ENCODE data around the gene TMCO4.
A peak's percentile ranks its signal among the peaks of the same experiment; 100 is the strongest.

Gene TMCO4

DNA sequence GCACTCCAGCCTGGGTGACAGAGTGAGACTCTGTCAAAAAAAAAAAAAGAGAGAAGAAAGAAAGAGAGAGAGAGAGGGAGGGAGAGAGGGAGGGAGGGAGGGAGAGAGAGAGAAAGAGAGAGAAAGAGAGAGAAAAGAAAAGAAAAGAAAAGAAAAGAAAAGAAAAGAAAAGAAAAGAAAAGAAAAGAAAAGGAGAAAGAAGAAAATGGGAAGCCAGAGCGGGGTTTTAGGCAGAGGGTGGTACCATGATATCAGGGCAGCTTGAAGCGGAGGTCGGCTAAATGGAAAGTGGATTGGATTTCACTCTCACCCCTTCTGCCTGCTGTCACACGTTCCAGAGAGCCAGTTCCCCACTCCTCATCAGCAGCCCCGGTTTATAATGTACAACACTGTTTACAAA is 1.9 kb downstream of the TMCO4 start:
- no peak for TF ChIP-seq EZH2phosphoT487 (IDR thresholded peaks at IDR 0.05; ENCODE audit: borderline replicate concordance)
- TF ChIP-seq, protein P1, sequence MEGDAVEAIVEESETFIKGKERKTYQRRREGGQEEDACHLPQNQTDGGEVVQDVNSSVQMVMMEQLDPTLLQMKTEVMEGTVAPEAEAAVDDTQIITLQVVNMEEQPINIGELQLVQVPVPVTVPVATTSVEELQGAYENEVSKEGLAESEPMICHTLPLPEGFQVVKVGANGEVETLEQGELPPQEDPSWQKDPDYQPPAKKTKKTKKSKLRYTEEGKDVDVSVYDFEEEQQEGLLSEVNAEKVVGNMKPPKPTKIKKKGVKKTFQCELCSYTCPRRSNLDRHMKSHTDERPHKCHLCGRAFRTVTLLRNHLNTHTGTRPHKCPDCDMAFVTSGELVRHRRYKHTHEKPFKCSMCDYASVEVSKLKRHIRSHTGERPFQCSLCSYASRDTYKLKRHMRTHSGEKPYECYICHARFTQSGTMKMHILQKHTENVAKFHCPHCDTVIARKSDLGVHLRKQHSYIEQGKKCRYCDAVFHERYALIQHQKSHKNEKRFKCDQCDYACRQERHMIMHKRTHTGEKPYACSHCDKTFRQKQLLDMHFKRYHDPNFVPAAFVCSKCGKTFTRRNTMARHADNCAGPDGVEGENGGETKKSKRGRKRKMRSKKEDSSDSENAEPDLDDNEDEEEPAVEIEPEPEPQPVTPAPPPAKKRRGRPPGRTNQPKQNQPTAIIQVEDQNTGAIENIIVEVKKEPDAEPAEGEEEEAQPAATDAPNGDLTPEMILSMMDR (conservative IDR thresholded peaks at IDR 0.05; ENCODE audit: low read length) = no peak
- Histone ChIP-seq H2AFZ (ENCODE audit: low read length) (no peak overlapping the region), H3F3A (ENCODE audit: low read depth) (no peaks in the 10 kb centered on the region), H4K20me1 (ENCODE audit: insufficient read depth, low read length, poor library complexity, severe bottlenecking) (no peaks in the 10 kb centered on the region), H3K4me2 (ENCODE audit: low read depth, low read length, poor library complexity, severe bottlenecking) (peak overlapping the region; percentile 80), H3K9me2 (replicated peaks; ENCODE audit: low read depth, low read length) (no peaks in the 10 kb centered on the region), H3K36me3 (ENCODE audit: insufficient read depth, low read length) (no peaks in the 10 kb centered on the region), H3K4me1 (ENCODE audit: insufficient read depth, low read length, poor library complexity, severe bottlenecking) (peaks cover 12% of the 10 kb centered on the region), H3K9ac (ENCODE audit: low read depth, low read length, poor library complexity, severe bottlenecking) (peak overlapping the region; percentile 85), H3K27me3 (ENCODE audit: insufficient read depth, low read length, poor library complexity, severe bottlenecking) (no peaks in the 10 kb centered on the region), H3K79me2 (ENCODE audit: insufficient read depth, low read length) (no peaks in the 10 kb centered on the region; the same call in 1 of the 2 replicates), H3K9me3 (ENCODE audit: insufficient read depth, low read depth, low read length) (no peaks in the 10 kb centered on the region), H3K4me3 (ENCODE audit: low read length, poor library complexity, severe bottlenecking) (no peak overlapping the region)

DNA sequence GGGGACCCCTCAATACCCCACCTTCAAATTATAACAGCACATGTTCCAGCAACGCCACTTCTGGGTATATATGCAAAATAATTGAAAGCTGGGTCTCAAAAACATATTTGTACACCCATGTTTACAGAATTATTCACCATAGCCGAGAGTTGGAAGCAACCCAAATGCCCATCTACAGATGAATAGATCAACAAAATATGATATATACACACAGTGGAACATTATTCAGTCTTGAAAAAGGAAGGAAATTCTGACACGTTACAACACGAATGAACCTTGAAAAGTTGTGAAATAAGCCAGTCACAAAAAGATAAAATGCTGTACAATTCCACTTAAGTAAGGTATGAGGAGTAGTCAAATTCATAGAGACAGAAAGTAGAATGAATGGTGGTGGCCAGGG is 5.1 kb downstream of the TMCO4 start:
- no peaks in the 10 kb centered on the region for H3K36me3 ChIP-seq (ENCODE audit: insufficient read depth, low read length)
- H2AFZ ChIP-seq (ENCODE audit: low read length) = no peak overlapping the region

DNA sequence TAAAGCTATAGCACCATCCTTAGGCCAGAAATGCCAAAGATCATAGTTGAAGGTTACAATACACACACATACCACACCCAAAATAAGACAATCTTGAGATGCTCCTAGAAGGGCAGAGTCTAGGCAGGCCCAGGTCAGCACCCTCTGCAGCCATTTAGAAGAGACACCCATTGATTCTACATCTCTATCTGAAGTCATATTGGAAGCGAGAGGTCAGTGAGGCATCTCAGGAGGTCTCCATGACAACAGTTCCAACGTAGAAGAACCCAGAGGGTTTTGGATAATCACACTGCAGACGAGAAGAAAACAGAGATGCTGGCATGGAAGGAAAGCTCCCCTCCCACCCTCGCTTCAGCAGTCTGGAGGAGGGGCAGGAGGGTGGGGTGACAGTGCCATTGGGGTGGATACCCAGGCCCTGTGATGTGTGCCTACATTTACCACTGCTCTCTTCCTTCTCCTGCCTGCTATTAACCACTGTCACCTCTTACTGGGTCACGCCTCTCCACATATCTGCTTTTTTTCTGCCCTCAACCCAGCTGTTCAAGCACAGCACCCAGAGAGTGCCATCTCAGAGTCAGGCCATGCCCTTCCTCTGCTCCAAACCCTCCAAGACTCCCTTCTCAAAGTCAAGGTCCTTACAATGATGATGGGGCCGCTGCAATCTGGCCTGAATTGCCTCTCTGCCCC is 6.2 kb downstream of the TMCO4 start:
- H3F3A ChIP-seq (ENCODE audit: low read depth) = no peaks in the 10 kb centered on the region
- H3K4me2 ChIP-seq (ENCODE audit: low read depth, low read length, poor library complexity, severe bottlenecking) = no peak overlapping the region
- no peaks in the 10 kb centered on the region for H3K36me3 ChIP-seq (ENCODE audit: insufficient read depth, low read length)
- H3K79me2 ChIP-seq (ENCODE audit: insufficient read depth, low read length) = no peaks in the 10 kb centered on the region
- H3K4me3 ChIP-seq (ENCODE audit: low read length, poor library complexity, severe bottlenecking) = no peak overlapping the region
- no peak for TF ChIP-seq EZH2phosphoT487 (IDR thresholded peaks at IDR 0.05; ENCODE audit: borderline replicate concordance)
- TF ChIP-seq, protein P1 (conservative IDR thresholded peaks at IDR 0.05; ENCODE audit: low read length) = no peak
- H3K9me3 ChIP-seq (ENCODE audit: insufficient read depth, low read depth, low read length) = no peaks in the 10 kb centered on the region
- no peaks in the 10 kb centered on the region for H4K20me1 ChIP-seq (ENCODE audit: insufficient read depth, low read length, poor library complexity, severe bottlenecking)
- peaks cover 13% of the 10 kb centered on the region for H3K4me1 ChIP-seq (ENCODE audit: insufficient read depth, low read length, poor library complexity, severe bottlenecking)
- H3K9ac ChIP-seq (ENCODE audit: low read depth, low read length, poor library complexity, severe bottlenecking) = no peak overlapping the region
- no peaks in the 10 kb centered on the region for H3K27me3 ChIP-seq (ENCODE audit: insufficient read depth, low read length, poor library complexity, severe bottlenecking)
- H2AFZ ChIP-seq (ENCODE audit: low read length) = no peak overlapping the region
- H3K9me2 ChIP-seq (replicated peaks; ENCODE audit: low read depth, low read length) = no peaks in the 10 kb centered on the region

More for the DNA sequence above, 5.1 kb downstream of the TMCO4 start:
- H4K20me1 ChIP-seq (ENCODE audit: insufficient read depth, low read length, poor library complexity, severe bottlenecking) = no peaks in the 10 kb centered on the region
- no peaks in the 10 kb centered on the region for H3F3A ChIP-seq (ENCODE audit: low read depth)
- H3K4me1 ChIP-seq (ENCODE audit: insufficient read depth, low read length, poor library complexity, severe bottlenecking) = peaks cover 21% of the 10 kb centered on the region
- no peak overlapping the region for H3K4me3 ChIP-seq (ENCODE audit: low read length, poor library complexity, severe bottlenecking)
- no peaks in the 10 kb centered on the region; the same call in 1 of the 2 replicates for H3K79me2 ChIP-seq (ENCODE audit: insufficient read depth, low read length)
- H3K4me2 ChIP-seq (ENCODE audit: low read depth, low read length, poor library complexity, severe bottlenecking) = no peak overlapping the region
- no peaks in the 10 kb centered on the region for H3K9me2 ChIP-seq (replicated peaks; ENCODE audit: low read depth, low read length)
- H3K9ac ChIP-seq (ENCODE audit: low read depth, low read length, poor library complexity, severe bottlenecking) = no peak overlapping the region
- H3K27me3 ChIP-seq (ENCODE audit: insufficient read depth, low read length, poor library complexity, severe bottlenecking) = no peaks in the 10 kb centered on the region
- no peaks in the 10 kb centered on the region for H3K9me3 ChIP-seq (ENCODE audit: insufficient read depth, low read depth, low read length)
- TF ChIP-seq, protein P1 (conservative IDR thresholded peaks at IDR 0.05; ENCODE audit: low read length) = no peak
- TF ChIP-seq EZH2phosphoT487 (IDR thresholded peaks at IDR 0.05; ENCODE audit: borderline replicate concordance) = no peak
